ENCODE measurements around the gene SORCS1. TPM values are rescaled to one million over a fixed set of nuclear protein-coding genes. Genes with fewer than 3 reads are reported as not detected.

The SORCS1 gene
- total RNA-seq, 4 donors from 2014 or later, result 1.2 to 11.8 (median 6.2) TPM

DNA sequence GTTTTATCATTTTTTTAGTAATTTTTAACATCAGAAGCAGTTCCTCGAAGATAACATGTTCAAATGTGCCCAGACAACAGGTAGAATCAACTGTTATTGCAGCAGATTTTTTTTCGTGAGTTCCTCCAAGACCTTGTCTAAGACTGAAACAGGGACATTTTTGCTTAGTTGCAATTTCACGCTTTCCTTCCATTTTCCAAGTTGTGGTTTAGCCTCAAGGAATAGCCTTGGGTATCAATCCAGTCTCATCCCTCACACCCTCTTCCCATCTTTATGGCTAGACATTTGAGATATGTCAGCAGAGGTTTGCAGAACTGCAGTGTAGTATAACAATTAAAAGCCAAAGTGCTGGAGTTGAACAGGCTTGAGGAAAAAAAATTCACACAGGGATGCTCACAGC, 152.5 kb downstream of the SORCS1 start:
- Histone ChIP-seq H3K27ac (peak overlapping the region in 1 of 3 donors; percentile 76), H3K9me3 (no peaks in the 10 kb centered on the region), H3K4me1 (peaks cover 21 to 31% of the 10 kb centered on the region in 2 donors), H3K4me3 (replicated peaks in 1 of 3) (no peak overlapping the region), H3K27me3 (no peaks in the 10 kb centered on the region), H3K36me3 (no peaks in the 10 kb centered on the region)
- DNase-seq, result no peak
- TF ChIP-seq, protein P1, sequence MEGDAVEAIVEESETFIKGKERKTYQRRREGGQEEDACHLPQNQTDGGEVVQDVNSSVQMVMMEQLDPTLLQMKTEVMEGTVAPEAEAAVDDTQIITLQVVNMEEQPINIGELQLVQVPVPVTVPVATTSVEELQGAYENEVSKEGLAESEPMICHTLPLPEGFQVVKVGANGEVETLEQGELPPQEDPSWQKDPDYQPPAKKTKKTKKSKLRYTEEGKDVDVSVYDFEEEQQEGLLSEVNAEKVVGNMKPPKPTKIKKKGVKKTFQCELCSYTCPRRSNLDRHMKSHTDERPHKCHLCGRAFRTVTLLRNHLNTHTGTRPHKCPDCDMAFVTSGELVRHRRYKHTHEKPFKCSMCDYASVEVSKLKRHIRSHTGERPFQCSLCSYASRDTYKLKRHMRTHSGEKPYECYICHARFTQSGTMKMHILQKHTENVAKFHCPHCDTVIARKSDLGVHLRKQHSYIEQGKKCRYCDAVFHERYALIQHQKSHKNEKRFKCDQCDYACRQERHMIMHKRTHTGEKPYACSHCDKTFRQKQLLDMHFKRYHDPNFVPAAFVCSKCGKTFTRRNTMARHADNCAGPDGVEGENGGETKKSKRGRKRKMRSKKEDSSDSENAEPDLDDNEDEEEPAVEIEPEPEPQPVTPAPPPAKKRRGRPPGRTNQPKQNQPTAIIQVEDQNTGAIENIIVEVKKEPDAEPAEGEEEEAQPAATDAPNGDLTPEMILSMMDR (IDR thresholded peaks at IDR 0.05), result no peak
- no peak for TF ChIP-seq POLR2A (IDR thresholded peaks at IDR 0.05)
- intact Hi-C loops (cut with DNase I), result no loop called here
- 84 to 92% methylated on average over 3 of the region's 3 CpGs for WGBS, 2 donors

DNA sequence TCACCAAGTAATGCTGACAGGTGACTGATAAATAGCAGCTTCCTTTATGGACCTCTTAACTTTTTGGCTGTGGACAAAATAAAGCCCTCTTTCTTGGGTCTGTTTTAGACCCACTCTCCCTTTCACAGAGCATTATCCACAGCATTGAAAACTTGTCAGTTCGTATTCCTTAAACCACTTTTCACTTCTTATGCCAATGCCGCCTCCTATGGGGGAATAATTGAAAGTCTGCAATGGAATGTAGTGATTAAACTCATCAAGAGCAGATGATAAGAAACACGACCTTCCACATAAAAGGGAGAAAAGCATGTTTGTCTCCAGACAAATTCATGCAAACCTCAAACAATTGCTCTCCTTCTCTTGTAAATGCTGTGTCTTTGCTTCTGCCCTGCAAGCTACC, 153.4 kb downstream of the SORCS1 start:
- no peak for DNase-seq
- 73 to 79% methylated on average over 3 of the region's 3 CpGs for WGBS, 2 donors
- Histone ChIP-seq H3K4me3 (replicated peaks in 1 of 3) (no peak overlapping the region), H3K36me3 (no peaks in the 10 kb centered on the region), H3K27me3 (no peaks in the 10 kb centered on the region), H3K27ac (peak overlapping the region; percentile 12 to 76 (median 57)), H3K9me3 (no peaks in the 10 kb centered on the region), H3K4me1 (peaks cover 21 to 31% of the 10 kb centered on the region in 2 donors)
- intact Hi-C loops (cut with DNase I), result no loop called here
- no peak for TF ChIP-seq POLR2A (IDR thresholded peaks at IDR 0.05)
- TF ChIP-seq, protein P1 (IDR thresholded peaks at IDR 0.05), result no peak

DNA sequence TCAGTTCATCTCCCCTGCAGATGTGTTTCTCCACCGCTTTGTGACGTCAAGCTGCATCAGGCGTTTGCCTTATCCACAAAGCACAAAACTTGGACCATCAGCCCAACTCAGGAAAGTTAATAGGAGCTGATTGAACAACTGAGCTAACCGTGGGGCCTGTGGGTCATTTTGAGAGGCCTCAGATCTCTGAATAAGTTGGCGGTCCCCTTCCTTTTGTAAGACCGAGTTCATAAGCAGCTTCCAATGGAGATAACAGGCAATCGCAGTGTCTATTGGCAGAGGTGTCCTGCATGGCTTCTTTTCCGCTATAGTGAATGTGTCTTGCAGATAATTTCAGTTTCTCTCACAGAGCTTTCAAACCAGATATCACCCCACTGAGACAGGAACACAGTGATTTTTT, 154.0 kb downstream of the SORCS1 start:
- intact Hi-C loops (cut with DNase I), result no loop called here
- TF ChIP-seq POLR2A (IDR thresholded peaks at IDR 0.05), result no peak
- TF ChIP-seq, protein P1 (IDR thresholded peaks at IDR 0.05), result no peak
- 53 to 67% methylated on average over 8 of the region's 8 CpGs for WGBS, 2 donors
- Histone ChIP-seq H3K4me3 (replicated peaks in 1 of 3) (no peak overlapping the region), H3K4me1 (peaks cover 21 to 31% of the 10 kb centered on the region in 2 donors), H3K27ac (peak overlapping the region; percentile 12 to 76 (median 57)), H3K27me3 (no peaks in the 10 kb centered on the region), H3K9me3 (no peaks in the 10 kb centered on the region), H3K36me3 (no peaks in the 10 kb centered on the region)
- peak in 1 of 2 donors; percentile 22 for DNase-seq

DNA sequence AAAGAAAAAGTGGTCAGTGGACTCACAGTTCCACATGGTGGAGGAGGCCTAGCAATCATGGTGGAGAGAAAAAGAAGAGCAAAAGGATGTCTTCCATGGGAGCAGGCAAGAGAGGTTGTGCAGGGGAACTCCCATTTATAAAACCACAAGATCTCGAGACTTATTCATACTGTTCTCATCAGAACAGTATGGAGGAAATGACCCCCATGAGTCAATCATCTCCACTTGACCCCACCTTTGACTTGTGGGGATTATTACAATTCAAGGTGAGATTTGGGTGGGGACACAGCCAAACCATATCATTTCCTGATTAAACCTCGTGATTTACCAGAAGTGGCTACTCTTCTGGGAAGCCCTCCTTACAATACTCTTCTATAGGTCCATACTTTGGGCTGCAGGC, 160.1 kb downstream of the SORCS1 start:
- H3K27me3 ChIP-seq, result no peaks in the 10 kb centered on the region
- no peak overlapping the region for H3K27ac ChIP-seq
- intact Hi-C loops (cut with DNase I), result no loop called here
- TF ChIP-seq, protein P1 (IDR thresholded peaks at IDR 0.05), result no peak
- TF ChIP-seq POLR2A (IDR thresholded peaks at IDR 0.05), result no peak
- H3K4me1 ChIP-seq, result peaks cover 8 to 11% of the 10 kb centered on the region in 2 donors
- no peak overlapping the region for H3K4me3 ChIP-seq (replicated peaks in 1 of 3)
- no peaks in the 10 kb centered on the region for H3K36me3 ChIP-seq
- no peak for DNase-seq
- 94 to 96% methylated on average over 2 of the region's 2 CpGs for WGBS, 2 donors
- no peaks in the 10 kb centered on the region for H3K9me3 ChIP-seq

DNA sequence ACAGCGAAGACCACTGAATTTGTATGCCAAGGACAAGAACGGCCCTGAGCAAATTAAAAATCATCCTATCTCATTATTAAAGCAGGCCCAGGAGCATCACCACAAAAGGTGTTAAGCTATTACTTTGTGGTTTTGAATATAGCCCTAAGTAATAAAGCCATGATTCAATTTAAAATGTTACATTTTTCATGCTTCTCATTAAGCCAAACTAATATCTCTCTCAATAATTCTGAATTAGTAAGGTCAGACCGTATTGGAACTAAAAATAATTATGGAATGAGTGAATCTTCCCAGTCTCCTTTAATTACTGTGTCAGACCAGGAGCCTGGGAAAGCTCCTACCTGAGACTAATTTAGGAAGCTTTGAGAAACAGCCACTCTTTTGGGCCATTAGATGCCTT, 162.4 kb downstream of the SORCS1 start:
- intact Hi-C loops (cut with DNase I), result no loop called here
- no peak for DNase-seq
- Histone ChIP-seq H3K36me3 (no peaks in the 10 kb centered on the region), H3K4me3 (replicated peaks in 1 of 3) (no peak overlapping the region), H3K4me1 (peaks cover 0 to 17% of the 10 kb centered on the region in 2 donors), H3K9me3 (no peaks in the 10 kb centered on the region), H3K27ac (no peak overlapping the region), H3K27me3 (no peaks in the 10 kb centered on the region)
- TF ChIP-seq POLR2A (IDR thresholded peaks at IDR 0.05), result no peak
- TF ChIP-seq, protein P1 (IDR thresholded peaks at IDR 0.05), result no peak
- WGBS, 2 donors, result 87 to 95% methylated on average over 3 of the region's 3 CpGs

Measured in thyroid gland (tissue), 4 donors.